IMR-90 (cell line): ENCODE results near the gene GATA1.

Source experiments
- BHLHE40 ChIP-seq: fragments of 150-350 bp; IDR thresholded peaks from 2 replicates; pipeline ENCODE4 v1.6.1; 2016; ENCODE audit warnings: mild to moderate bottlenecking, low read depth, low read length
- CEBPB ChIP-seq: IDR thresholded peaks from 2 replicates; pipeline ENCODE4 v1.6.1; 2012; ENCODE audit warnings: low read depth, low read length, improper control_type of control experiment
- CHD1 ChIP-seq: IDR thresholded peaks from 2 replicates; pipeline ENCODE4 v1.6.1; 2012; ENCODE audit warnings: low read depth, low read length, improper control_type of control experiment
- MAZ ChIP-seq: IDR thresholded peaks from 2 replicates; pipeline ENCODE4 v1.6.1; 2012; ENCODE audit warnings: low read depth, mild to moderate bottlenecking, low read length, improper control_type of control experiment, moderate library complexity, borderline replicate concordance
- POLR2A ChIP-seq: IDR thresholded peaks from 2 replicates; pipeline ENCODE4 v1.6.1; 2012; ENCODE audit warnings: mild to moderate bottlenecking, low read depth, low read length
- RAD21 ChIP-seq: IDR thresholded peaks from 2 replicates; pipeline ENCODE4 v1.6.1; 2012; ENCODE audit warnings: low read length, improper control_type of control experiment
- RFX5 ChIP-seq: IDR thresholded peaks from 2 replicates; pipeline ENCODE4 v1.8.0; 2012; ENCODE audit warnings: low read depth, mild to moderate bottlenecking, low read length, moderate library complexity
- TF ChIP-seq, protein P1 (sequence below): conservative IDR thresholded peaks from 2 replicates; pipeline ENCODE4 v1.5.1; 2012; ENCODE audit warnings: mild to moderate bottlenecking, low read depth, low read length, improper control_type of control experiment
- TF ChIP-seq, protein P2 (sequence below): fragments of 150-350 bp; IDR thresholded peaks from 2 replicates; pipeline ENCODE4 v1.6.1; 2017; ENCODE audit warnings: mild to moderate bottlenecking, antibody characterized with exemption, low read length, low read depth

DNA sequence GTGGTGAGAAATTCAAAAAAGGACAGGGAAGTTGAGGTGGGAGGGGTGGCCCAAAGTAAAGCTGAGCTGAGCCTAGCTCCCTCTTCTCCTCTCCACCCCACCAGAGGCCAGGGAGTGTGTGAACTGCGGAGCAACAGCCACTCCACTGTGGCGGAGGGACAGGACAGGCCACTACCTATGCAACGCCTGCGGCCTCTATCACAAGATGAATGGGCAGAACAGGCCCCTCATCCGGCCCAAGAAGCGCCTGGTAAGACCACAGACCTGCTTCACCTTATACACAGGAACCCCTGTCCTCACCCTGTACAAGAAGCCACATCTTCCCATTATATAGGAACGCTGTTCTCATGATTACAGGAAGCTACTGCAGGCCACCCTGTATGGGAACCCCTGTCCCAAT, 5.8 kb downstream of the GATA1 start:
- TF ChIP-seq BHLHE40 (no peak), CEBPB (no peak), MAZ (no peak), POLR2A (no peak), RAD21 (no peak), CHD1 (no peak), RFX5 (no peak)
- TF ChIP-seq, protein P1, sequence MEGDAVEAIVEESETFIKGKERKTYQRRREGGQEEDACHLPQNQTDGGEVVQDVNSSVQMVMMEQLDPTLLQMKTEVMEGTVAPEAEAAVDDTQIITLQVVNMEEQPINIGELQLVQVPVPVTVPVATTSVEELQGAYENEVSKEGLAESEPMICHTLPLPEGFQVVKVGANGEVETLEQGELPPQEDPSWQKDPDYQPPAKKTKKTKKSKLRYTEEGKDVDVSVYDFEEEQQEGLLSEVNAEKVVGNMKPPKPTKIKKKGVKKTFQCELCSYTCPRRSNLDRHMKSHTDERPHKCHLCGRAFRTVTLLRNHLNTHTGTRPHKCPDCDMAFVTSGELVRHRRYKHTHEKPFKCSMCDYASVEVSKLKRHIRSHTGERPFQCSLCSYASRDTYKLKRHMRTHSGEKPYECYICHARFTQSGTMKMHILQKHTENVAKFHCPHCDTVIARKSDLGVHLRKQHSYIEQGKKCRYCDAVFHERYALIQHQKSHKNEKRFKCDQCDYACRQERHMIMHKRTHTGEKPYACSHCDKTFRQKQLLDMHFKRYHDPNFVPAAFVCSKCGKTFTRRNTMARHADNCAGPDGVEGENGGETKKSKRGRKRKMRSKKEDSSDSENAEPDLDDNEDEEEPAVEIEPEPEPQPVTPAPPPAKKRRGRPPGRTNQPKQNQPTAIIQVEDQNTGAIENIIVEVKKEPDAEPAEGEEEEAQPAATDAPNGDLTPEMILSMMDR, result no peak
- TF ChIP-seq, protein P2, sequence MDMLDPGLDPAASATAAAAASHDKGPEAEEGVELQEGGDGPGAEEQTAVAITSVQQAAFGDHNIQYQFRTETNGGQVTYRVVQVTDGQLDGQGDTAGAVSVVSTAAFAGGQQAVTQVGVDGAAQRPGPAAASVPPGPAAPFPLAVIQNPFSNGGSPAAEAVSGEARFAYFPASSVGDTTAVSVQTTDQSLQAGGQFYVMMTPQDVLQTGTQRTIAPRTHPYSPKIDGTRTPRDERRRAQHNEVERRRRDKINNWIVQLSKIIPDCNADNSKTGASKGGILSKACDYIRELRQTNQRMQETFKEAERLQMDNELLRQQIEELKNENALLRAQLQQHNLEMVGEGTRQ, result no peak
